Peyer's patch (tissue), 4 donors: ENCODE results near the gene PHACTR1. TPM values are rescaled to one million over a fixed set of nuclear protein-coding genes. Genes with fewer than 3 reads are reported as not detected.

Experiments used
- DNase-seq, 3 donors: peaks; one replicate each; pipeline ENCODE4 v3.0.0-alpha.2; 2017 to 2019
- H3K27ac ChIP-seq, 4 donors: fragments of 200-600 bp; sonication (generic); one replicate each; pipeline ENCODE4 v1.5.1; 2016 to 2019
- H3K27me3 ChIP-seq, 2 donors: fragments of 200-600 bp; sonication (generic); one replicate each; pipeline ENCODE4 v1.5.1; 2019
- H3K36me3 ChIP-seq, 3 donors: fragments of 200-600 bp; sonication (generic); one replicate each; pipeline ENCODE4 v1.5.1; 2016 to 2019
- H3K4me1 ChIP-seq, 4 donors: fragments of 200-600 bp; sonication (generic); one replicate each; pipeline ENCODE4 v1.5.1; 2016 to 2019
- H3K4me3 ChIP-seq, 4 donors: fragments of 200-600 bp; sonication (generic); 1 replicate in 3 of 4; 2 replicates in 1 of 4; pipeline ENCODE4 v1.5.1; 2016 to 2019; ENCODE audit warnings: mild to moderate bottlenecking in 1 of 4
- H3K9me3 ChIP-seq, 4 donors: fragments of 200-600 bp; sonication (generic); one replicate each; pipeline ENCODE4 v1.5.1; 2016 to 2019; ENCODE audit warnings: mild to moderate bottlenecking in 1 of 4
- CTCF ChIP-seq, 6 experiments: fragments of 450-650 bp in 4 of 6; fragments of 200-600 bp in 2 of 6; sonication (generic) in 1 of 6; IDR thresholded peaks; one replicate each; pipeline ENCODE4 v1.5.1; 2017 to 2019; ENCODE audit warnings: antibody characterized with exemption in 6 of 6, mild to moderate bottlenecking in 3 of 6, moderate library complexity in 1 of 6
- POLR2A ChIP-seq, 2 donors: fragments of 450-650 bp; IDR thresholded peaks; one replicate each; pipeline ENCODE4 v1.5.1; 2017; ENCODE audit warnings: antibody characterized with exemption in 2 of 2, mild to moderate bottlenecking in 2 of 2, moderate library complexity in 2 of 2
- total RNA-seq, 4 donors: library from RNA; depleted of rRNA; stranded (reverse); fragments of >200 nt; gene quantifications; one replicate each; pipeline ENCODE4 v1.1.0, GENCODE V29; 2016

PHACTR1 gene
- 10 to 100 TPM in 1 of 4 donors, 1 to 10 TPM in 2, under 1 TPM in 1; 0.35 to 19.0 (median 1.7) TPM for total RNA-seq

GRCh38 chr6:12716298-12716916, at the start of gene PHACTR1:
Gene PHACTR1, plus strand, starts transcription at chr6:12716767.
- Histone ChIP-seq H3K4me3 (no peak within 1 kb of the TSS), H3K9me3 (no peaks in the 10 kb centered on the region), H3K4me1 (no peaks in the 10 kb centered on the region), H3K36me3 (no peaks in the 10 kb centered on the region), H3K27me3 (no peaks in the 10 kb centered on the region), H3K27ac (no peak within 1 kb of the TSS)
- no peak for TF ChIP-seq POLR2A (IDR thresholded peaks at IDR 0.05)
- no peak for DNase-seq

DNA sequence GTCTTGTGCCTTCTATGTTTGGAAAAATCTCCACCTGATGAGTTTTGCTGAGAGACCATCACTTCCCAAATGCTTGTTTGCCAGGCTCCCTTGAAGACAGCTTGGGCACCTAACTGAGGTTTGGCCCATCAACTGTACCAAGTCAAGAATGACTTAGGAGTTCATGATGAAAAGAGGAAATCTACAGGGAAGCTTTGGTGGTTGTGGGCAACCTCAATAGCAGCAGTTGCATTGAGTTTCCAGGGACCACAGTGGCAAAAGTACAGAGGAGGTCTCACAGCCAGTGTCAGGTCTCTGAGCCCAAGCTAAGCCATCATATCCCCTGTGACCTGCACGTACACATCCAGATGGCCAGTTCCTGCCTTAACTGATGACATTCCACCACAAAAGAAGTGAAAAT, 49.7 kb upstream of the PHACTR1 start:
- Histone ChIP-seq H3K27me3 (no peaks in the 10 kb centered on the region), H3K4me1 (no peaks in the 10 kb centered on the region), H3K9me3 (no peaks in the 10 kb centered on the region), H3K27ac (no peak overlapping the region), H3K4me3 (no peak overlapping the region), H3K36me3 (no peaks in the 10 kb centered on the region)
- no peak for DNase-seq
- TF ChIP-seq CTCF (IDR thresholded peaks at IDR 0.05): no peak
- no peak for TF ChIP-seq POLR2A (IDR thresholded peaks at IDR 0.05)

- TF ChIP-seq CTCF (IDR thresholded peaks at IDR 0.05) (no peak), POLR2A (IDR thresholded peaks at IDR 0.05) (no peak)
- H3K4me3 ChIP-seq: no peak overlapping the region
- H3K36me3 ChIP-seq: no peaks in the 10 kb centered on the region
- no peaks in the 10 kb centered on the region for H3K27me3 ChIP-seq
- H3K27ac ChIP-seq: no peak overlapping the region
- DNase-seq: no peak
- no peaks in the 10 kb centered on the region for H3K4me1 ChIP-seq
- no peaks in the 10 kb centered on the region for H3K9me3 ChIP-seq
Observed at GRCh38 chr6:12675931-12676330, 40.6 kb upstream of the PHACTR1 start.

DNA sequence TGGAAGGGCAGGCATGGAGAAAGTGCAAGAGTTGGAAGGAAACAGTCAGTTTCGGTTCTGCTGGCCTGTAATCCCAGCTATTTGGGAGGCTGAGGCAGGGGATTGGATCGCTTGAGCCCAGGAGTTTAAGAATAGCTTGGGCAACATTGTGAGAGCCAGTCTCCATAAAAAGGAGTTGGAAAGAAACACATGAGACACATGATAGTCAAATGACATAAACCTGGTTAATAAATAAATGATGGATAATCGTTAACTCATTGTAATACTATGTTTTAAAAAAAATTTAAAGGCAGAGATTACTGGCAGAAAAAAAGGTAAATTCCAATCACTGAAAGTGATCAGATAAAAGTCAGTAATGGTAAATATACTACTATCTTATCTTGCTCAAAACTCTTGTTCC, 37.2 kb upstream of the PHACTR1 start:
- no peak for DNase-seq
- no peak for TF ChIP-seq POLR2A (IDR thresholded peaks at IDR 0.05)
- no peak for TF ChIP-seq CTCF (IDR thresholded peaks at IDR 0.05)
- Histone ChIP-seq H3K27ac (no peak overlapping the region), H3K36me3 (no peaks in the 10 kb centered on the region), H3K4me3 (no peak overlapping the region), H3K4me1 (no peaks in the 10 kb centered on the region), H3K9me3 (no peaks in the 10 kb centered on the region), H3K27me3 (no peaks in the 10 kb centered on the region)

DNA sequence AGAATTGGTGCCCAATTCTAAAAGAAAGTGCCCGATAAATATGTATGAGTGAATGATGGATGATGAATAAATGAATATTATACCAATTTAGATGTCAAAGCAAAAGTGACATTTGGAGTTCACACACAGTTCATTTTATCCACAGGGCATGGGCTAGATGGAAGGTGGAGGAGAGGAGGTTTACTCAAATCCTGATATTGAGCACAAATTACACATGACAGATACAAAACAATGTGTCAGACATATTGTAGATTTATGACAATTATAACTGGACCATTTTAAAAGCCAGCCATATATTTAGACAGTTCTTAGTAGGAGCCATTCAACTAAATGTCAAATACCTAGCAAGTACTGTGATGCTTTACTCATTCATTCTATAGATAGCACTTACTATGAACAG, 23.4 kb upstream of the PHACTR1 start:
- H3K27ac ChIP-seq: no peak overlapping the region
- TF ChIP-seq POLR2A (IDR thresholded peaks at IDR 0.05) (no peak), CTCF (IDR thresholded peaks at IDR 0.05) (no peak)
- no peaks in the 10 kb centered on the region for H3K4me1 ChIP-seq
- H3K4me3 ChIP-seq: no peak overlapping the region
- no peaks in the 10 kb centered on the region for H3K9me3 ChIP-seq
- H3K36me3 ChIP-seq: no peaks in the 10 kb centered on the region
- DNase-seq: no peak
- no peaks in the 10 kb centered on the region for H3K27me3 ChIP-seq

DNA sequence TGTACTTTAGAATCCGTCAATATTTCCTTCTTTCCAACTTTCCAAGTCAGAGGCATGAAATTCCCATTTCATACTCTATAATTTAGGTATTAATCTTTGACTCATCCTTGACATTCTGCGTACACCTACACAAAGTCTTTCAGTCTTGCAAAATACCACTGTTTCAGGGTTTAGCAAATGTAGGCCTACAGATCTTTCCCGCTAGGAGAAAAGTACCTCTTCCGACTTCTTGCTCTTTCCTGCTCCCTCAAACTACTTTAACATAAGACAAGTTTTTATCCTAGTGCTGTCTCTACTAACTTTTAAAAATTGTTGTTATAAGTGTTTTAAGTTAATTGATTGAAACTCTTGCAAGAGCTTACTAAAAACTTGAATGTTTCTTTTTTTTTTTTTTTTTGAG, 18.3 kb upstream of the PHACTR1 start:
- DNase-seq: no peak
- no peaks in the 10 kb centered on the region for H3K9me3 ChIP-seq
- no peaks in the 10 kb centered on the region for H3K27me3 ChIP-seq
- no peak overlapping the region for H3K27ac ChIP-seq
- no peak overlapping the region for H3K4me3 ChIP-seq
- no peak for TF ChIP-seq CTCF (IDR thresholded peaks at IDR 0.05)
- TF ChIP-seq POLR2A (IDR thresholded peaks at IDR 0.05): no peak
- no peaks in the 10 kb centered on the region for H3K4me1 ChIP-seq
- no peaks in the 10 kb centered on the region for H3K36me3 ChIP-seq
